ENCODE data around the gene C20orf141.

Gene C20orf141

GRCh38 chr20:2793471-2793870 lies 21.3 kb upstream of the C20orf141 start:
- no peak overlapping the region for H3K9ac ChIP-seq (ENCODE audit: low read depth in 1 of 2, low read length in 2 of 2)
- H3K27me3 ChIP-seq (ENCODE audit: control insufficient read depth in 2 of 2, insufficient read depth in 2 of 2, low read length in 2 of 2) = peaks cover 4 to 15% of the 10 kb centered on the region in 2 donors
- H3K27ac ChIP-seq (ENCODE audit: low read depth in 2 of 2, low read length in 2 of 2) = no peak overlapping the region
- no peaks in the 10 kb centered on the region for H3K4me1 ChIP-seq (ENCODE audit: control insufficient read depth in 2 of 2, insufficient read depth in 2 of 2, low read length in 2 of 2)
- H3K36me3 ChIP-seq (ENCODE audit: control insufficient read depth in 2 of 2, insufficient read depth in 2 of 2, low read length in 2 of 2) = no peaks in the 10 kb centered on the region
- H3K4me3 ChIP-seq (ENCODE audit: low read length in 2 of 2) = no peak overlapping the region
- H3K9me3 ChIP-seq (ENCODE audit: control insufficient read depth in 2 of 2, low read length in 2 of 2) = no peaks in the 10 kb centered on the region

GRCh38 chr20:2794202-2794748 lies 20.5 kb upstream of the C20orf141 start:
- Histone ChIP-seq H3K9ac (ENCODE audit: low read depth in 1 of 2, low read length in 2 of 2) (no peak overlapping the region), H3K27ac (ENCODE audit: low read depth in 2 of 2, low read length in 2 of 2) (no peak overlapping the region), H3K4me1 (ENCODE audit: control insufficient read depth in 2 of 2, insufficient read depth in 2 of 2, low read length in 2 of 2) (no peaks in the 10 kb centered on the region), H3K9me3 (ENCODE audit: control insufficient read depth in 2 of 2, low read length in 2 of 2) (no peaks in the 10 kb centered on the region), H3K27me3 (ENCODE audit: control insufficient read depth in 2 of 2, insufficient read depth in 2 of 2, low read length in 2 of 2) (peaks cover 4 to 17% of the 10 kb centered on the region in 2 donors), H3K36me3 (ENCODE audit: control insufficient read depth in 2 of 2, insufficient read depth in 2 of 2, low read length in 2 of 2) (no peaks in the 10 kb centered on the region), H3K4me3 (ENCODE audit: low read length in 2 of 2) (no peak overlapping the region)

DNA sequence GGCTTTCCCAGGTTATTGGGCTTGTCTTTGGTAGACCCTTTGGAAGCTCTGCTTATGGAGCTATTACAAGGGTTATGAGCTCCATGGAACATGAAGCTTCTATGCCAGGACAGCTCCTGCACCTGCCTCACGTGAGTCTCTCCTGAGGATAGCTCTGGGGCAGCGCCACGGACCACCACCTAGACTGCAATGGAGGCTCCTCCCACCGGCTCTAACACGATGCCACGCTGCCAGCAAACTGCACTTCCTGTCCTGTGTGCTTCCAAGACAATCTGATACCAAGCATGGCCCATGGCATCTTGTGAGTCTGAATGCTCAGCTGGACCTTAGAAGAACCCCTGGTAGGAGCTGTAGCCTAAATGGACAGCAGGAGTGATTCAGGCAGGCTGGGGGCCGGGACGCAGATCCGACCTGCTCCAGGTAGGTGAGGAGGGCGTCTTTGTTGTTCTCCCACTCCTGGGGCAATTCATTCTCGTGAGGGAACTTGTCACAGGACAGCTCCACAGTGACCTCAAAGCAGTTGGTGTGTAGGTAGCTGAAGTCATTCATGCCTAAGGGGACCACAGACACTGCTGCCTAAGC lies 19.8 kb upstream of the C20orf141 start:
- H3K9ac ChIP-seq (ENCODE audit: low read depth in 1 of 2, low read length in 2 of 2) = no peak overlapping the region
- H3K27me3 ChIP-seq (ENCODE audit: control insufficient read depth in 2 of 2, insufficient read depth in 2 of 2, low read length in 2 of 2) = peaks cover 6 to 24% of the 10 kb centered on the region in 2 donors
- no peaks in the 10 kb centered on the region for H3K36me3 ChIP-seq (ENCODE audit: control insufficient read depth in 2 of 2, insufficient read depth in 2 of 2, low read length in 2 of 2)
- H3K4me3 ChIP-seq (ENCODE audit: low read length in 2 of 2) = no peak overlapping the region
- H3K4me1 ChIP-seq (ENCODE audit: control insufficient read depth in 2 of 2, insufficient read depth in 2 of 2, low read length in 2 of 2) = peaks cover 0 to 3% of the 10 kb centered on the region in 2 donors
- H3K27ac ChIP-seq (ENCODE audit: low read depth in 2 of 2, low read length in 2 of 2) = no peak overlapping the region
- H3K9me3 ChIP-seq (ENCODE audit: control insufficient read depth in 2 of 2, low read length in 2 of 2) = no peaks in the 10 kb centered on the region

DNA sequence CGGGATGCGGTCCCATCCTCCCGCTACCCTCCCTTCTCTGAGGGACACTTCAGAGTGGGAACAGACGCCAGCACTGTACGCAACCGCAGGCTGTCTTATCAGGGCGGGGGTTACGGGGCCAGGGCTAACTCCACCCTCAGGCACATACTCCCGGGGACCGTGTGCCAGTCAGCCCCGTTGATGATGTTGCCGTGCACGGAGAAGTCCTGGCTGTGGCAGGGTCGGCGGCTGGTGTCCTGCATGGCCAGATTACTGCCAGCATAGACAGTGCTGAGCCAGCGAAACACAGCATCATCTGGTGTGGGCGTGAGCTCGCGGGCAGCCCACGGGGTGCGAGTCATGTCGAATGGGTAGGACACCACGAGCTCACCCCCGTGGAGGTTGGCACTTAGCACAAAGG lies 19.3 kb upstream of the C20orf141 start:
- no peaks in the 10 kb centered on the region for H3K9me3 ChIP-seq (ENCODE audit: control insufficient read depth in 2 of 2, low read length in 2 of 2)
- H3K27me3 ChIP-seq (ENCODE audit: control insufficient read depth in 2 of 2, insufficient read depth in 2 of 2, low read length in 2 of 2) = peaks cover 8 to 28% of the 10 kb centered on the region in 2 donors
- H3K36me3 ChIP-seq (ENCODE audit: control insufficient read depth in 2 of 2, insufficient read depth in 2 of 2, low read length in 2 of 2) = no peaks in the 10 kb centered on the region
- H3K9ac ChIP-seq (ENCODE audit: low read depth in 1 of 2, low read length in 2 of 2) = no peak overlapping the region
- peaks cover 0 to 5% of the 10 kb centered on the region in 2 donors for H3K4me1 ChIP-seq (ENCODE audit: control insufficient read depth in 2 of 2, insufficient read depth in 2 of 2, low read length in 2 of 2)
- no peak overlapping the region for H3K4me3 ChIP-seq (ENCODE audit: low read length in 2 of 2)
- H3K27ac ChIP-seq (ENCODE audit: low read depth in 2 of 2, low read length in 2 of 2) = no peak overlapping the region

DNA sequence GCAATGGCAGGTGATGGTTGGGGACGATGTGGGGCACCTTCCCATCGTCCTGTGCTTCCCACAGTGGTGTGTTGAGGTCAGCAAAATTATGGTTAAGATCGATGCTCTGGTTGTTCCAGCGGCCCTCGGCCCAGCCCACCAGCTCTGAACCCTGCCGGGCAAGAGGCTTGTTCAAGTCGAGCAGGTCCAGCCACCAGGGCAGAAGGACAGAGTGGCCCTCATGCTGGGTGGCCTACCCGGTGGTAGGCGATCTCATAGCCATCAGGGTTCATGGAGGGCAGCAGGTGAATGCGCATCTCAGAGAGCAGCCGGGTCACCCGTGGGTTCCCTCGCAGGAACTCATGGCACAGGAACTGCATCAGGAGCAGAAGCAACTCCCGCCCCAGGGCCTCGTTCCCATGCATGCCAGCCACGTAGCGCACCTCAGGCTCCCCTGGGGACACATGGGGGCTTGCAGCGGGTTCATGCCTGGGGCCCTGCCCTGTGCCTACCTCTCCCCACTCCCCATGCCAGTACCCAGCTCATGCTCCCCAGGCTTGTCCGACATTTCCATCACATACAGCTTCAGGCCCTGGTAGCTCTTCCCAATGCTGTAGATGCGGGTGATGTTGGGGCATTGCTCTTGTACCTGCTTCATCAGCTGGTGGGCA lies 18.7 kb upstream of the C20orf141 start:
- Histone ChIP-seq H3K27me3 (ENCODE audit: control insufficient read depth in 2 of 2, insufficient read depth in 2 of 2, low read length in 2 of 2) (peaks cover 13 to 34% of the 10 kb centered on the region in 2 donors), H3K27ac (ENCODE audit: low read depth in 2 of 2, low read length in 2 of 2) (no peak overlapping the region), H3K4me1 (ENCODE audit: control insufficient read depth in 2 of 2, insufficient read depth in 2 of 2, low read length in 2 of 2) (peaks cover 0 to 5% of the 10 kb centered on the region in 2 donors), H3K4me3 (ENCODE audit: low read length in 2 of 2) (no peak overlapping the region), H3K9ac (ENCODE audit: low read depth in 1 of 2, low read length in 2 of 2) (no peak overlapping the region), H3K36me3 (ENCODE audit: control insufficient read depth in 2 of 2, insufficient read depth in 2 of 2, low read length in 2 of 2) (no peaks in the 10 kb centered on the region), H3K9me3 (ENCODE audit: control insufficient read depth in 2 of 2, low read length in 2 of 2) (no peaks in the 10 kb centered on the region)

DNA sequence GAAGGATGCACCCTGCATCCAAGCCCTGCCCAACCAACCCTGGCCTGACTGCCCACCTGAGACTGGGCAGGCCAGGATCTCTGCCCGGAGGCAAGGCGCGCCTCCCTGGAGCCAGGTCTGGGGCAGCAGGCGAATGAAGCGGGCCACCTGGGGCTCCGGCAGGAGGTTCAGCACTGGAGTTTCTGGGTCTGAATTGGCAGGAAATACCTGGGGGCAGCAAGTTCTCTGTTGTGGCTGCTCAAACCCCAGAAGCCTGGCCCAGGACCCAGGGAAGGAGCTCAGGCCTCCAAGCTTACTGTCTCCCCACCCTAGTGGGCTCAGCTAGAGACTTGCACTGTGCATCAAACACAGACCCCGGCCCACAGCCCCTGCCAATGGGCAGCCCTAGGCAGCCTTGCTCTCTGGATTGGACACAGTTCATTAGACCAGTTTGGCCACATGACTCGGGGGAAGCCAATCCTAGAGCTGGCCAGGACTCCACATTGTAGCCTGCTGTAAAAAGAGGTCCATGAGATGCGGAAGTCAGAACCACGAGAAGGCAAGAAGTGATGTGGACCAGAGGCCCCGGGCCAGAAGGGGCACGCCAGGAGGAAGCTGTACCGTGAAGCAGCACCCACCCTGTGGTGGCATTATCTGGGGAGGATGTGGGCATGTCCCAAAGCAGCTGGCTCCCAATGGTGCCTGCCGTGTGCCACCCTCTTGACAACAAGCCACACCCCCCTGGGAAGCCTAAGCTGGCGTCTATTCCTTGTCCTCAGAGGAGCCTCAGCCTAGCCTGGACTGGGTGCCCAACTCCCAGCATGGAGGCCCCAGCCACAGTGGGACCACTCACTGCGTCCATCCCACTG lies 17.4 kb upstream of the C20orf141 start:
- Histone ChIP-seq H3K27me3 (ENCODE audit: control insufficient read depth in 2 of 2, insufficient read depth in 2 of 2, low read length in 2 of 2) (peaks cover 18 to 36% of the 10 kb centered on the region in 2 donors), H3K4me3 (ENCODE audit: low read length in 2 of 2) (no peak overlapping the region), H3K9ac (ENCODE audit: low read depth in 1 of 2, low read length in 2 of 2) (no peak overlapping the region), H3K9me3 (ENCODE audit: control insufficient read depth in 2 of 2, low read length in 2 of 2) (no peaks in the 10 kb centered on the region), H3K36me3 (ENCODE audit: control insufficient read depth in 2 of 2, insufficient read depth in 2 of 2, low read length in 2 of 2) (no peaks in the 10 kb centered on the region), H3K4me1 (ENCODE audit: control insufficient read depth in 2 of 2, insufficient read depth in 2 of 2, low read length in 2 of 2) (peaks cover 0 to 5% of the 10 kb centered on the region in 2 donors), H3K27ac (ENCODE audit: low read depth in 2 of 2, low read length in 2 of 2) (no peak overlapping the region)

GRCh38 chr20:2798095-2798805 lies 16.5 kb upstream of the C20orf141 start:
- H3K36me3 ChIP-seq (ENCODE audit: control insufficient read depth in 2 of 2, insufficient read depth in 2 of 2, low read length in 2 of 2) = no peaks in the 10 kb centered on the region
- H3K4me1 ChIP-seq (ENCODE audit: control insufficient read depth in 2 of 2, insufficient read depth in 2 of 2, low read length in 2 of 2) = peaks cover 0 to 5% of the 10 kb centered on the region in 2 donors
- H3K9ac ChIP-seq (ENCODE audit: low read depth in 1 of 2, low read length in 2 of 2) = no peak overlapping the region
- H3K27me3 ChIP-seq (ENCODE audit: control insufficient read depth in 2 of 2, insufficient read depth in 2 of 2, low read length in 2 of 2) = peaks cover 18 to 36% of the 10 kb centered on the region in 2 donors
- H3K4me3 ChIP-seq (ENCODE audit: low read length in 2 of 2) = no peak overlapping the region
- no peaks in the 10 kb centered on the region for H3K9me3 ChIP-seq (ENCODE audit: control insufficient read depth in 2 of 2, low read length in 2 of 2)
- H3K27ac ChIP-seq (ENCODE audit: low read depth in 2 of 2, low read length in 2 of 2) = no peak overlapping the region

- peaks cover 18 to 36% of the 10 kb centered on the region in 2 donors for H3K27me3 ChIP-seq (ENCODE audit: control insufficient read depth in 2 of 2, insufficient read depth in 2 of 2, low read length in 2 of 2)
- H3K9ac ChIP-seq (ENCODE audit: low read depth in 1 of 2, low read length in 2 of 2) = no peak overlapping the region
- H3K27ac ChIP-seq (ENCODE audit: low read depth in 2 of 2, low read length in 2 of 2) = no peak overlapping the region
- no peak overlapping the region for H3K4me3 ChIP-seq (ENCODE audit: low read length in 2 of 2)
- no peaks in the 10 kb centered on the region for H3K36me3 ChIP-seq (ENCODE audit: control insufficient read depth in 2 of 2, insufficient read depth in 2 of 2, low read length in 2 of 2)
- no peaks in the 10 kb centered on the region for H3K9me3 ChIP-seq (ENCODE audit: control insufficient read depth in 2 of 2, low read length in 2 of 2)
- H3K4me1 ChIP-seq (ENCODE audit: control insufficient read depth in 2 of 2, insufficient read depth in 2 of 2, low read length in 2 of 2) = peaks cover 0 to 5% of the 10 kb centered on the region in 2 donors
Observed at GRCh38 chr20:2798814-2799213, 16.0 kb upstream of the C20orf141 start.

GRCh38 chr20:2799271-2799670 lies 15.5 kb upstream of the C20orf141 start:
- H3K9ac ChIP-seq (ENCODE audit: low read depth in 1 of 2, low read length in 2 of 2) = no peak overlapping the region
- no peaks in the 10 kb centered on the region for H3K36me3 ChIP-seq (ENCODE audit: control insufficient read depth in 2 of 2, insufficient read depth in 2 of 2, low read length in 2 of 2)
- H3K27ac ChIP-seq (ENCODE audit: low read depth in 2 of 2, low read length in 2 of 2) = no peak overlapping the region
- H3K4me3 ChIP-seq (ENCODE audit: low read length in 2 of 2) = peak overlapping the region in 1 of 2 donors; percentile 66
- H3K27me3 ChIP-seq (ENCODE audit: control insufficient read depth in 2 of 2, insufficient read depth in 2 of 2, low read length in 2 of 2) = peaks cover 18 to 36% of the 10 kb centered on the region in 2 donors
- H3K4me1 ChIP-seq (ENCODE audit: control insufficient read depth in 2 of 2, insufficient read depth in 2 of 2, low read length in 2 of 2) = peaks cover 0 to 5% of the 10 kb centered on the region in 2 donors
- H3K9me3 ChIP-seq (ENCODE audit: control insufficient read depth in 2 of 2, low read length in 2 of 2) = no peaks in the 10 kb centered on the region
